ENCODE results near the gene XYLT1. TPM values are rescaled to one million over a fixed set of nuclear protein-coding genes. Genes with fewer than 3 reads are reported as not detected.

XYLT1 gene
- total and polyA plus RNA-seq, 8 donors, result 6.0 to 8.4 (median 7.3) TPM

GRCh38 chr16:17147942-17148341 lies 322.8 kb downstream of the XYLT1 start:
- Histone ChIP-seq H3K4me3 (no peak overlapping the region), H3K9me3 (no peaks in the 10 kb centered on the region), H3K36me3 (no peaks in the 10 kb centered on the region), H3K27ac (no peak overlapping the region), H3K4me1 (no peaks in the 10 kb centered on the region), H3K27me3 (no peaks in the 10 kb centered on the region)
- no peak for DNase-seq
- intact Hi-C loops (cut with DNase I), result no loop called here
- TF ChIP-seq, protein P1, sequence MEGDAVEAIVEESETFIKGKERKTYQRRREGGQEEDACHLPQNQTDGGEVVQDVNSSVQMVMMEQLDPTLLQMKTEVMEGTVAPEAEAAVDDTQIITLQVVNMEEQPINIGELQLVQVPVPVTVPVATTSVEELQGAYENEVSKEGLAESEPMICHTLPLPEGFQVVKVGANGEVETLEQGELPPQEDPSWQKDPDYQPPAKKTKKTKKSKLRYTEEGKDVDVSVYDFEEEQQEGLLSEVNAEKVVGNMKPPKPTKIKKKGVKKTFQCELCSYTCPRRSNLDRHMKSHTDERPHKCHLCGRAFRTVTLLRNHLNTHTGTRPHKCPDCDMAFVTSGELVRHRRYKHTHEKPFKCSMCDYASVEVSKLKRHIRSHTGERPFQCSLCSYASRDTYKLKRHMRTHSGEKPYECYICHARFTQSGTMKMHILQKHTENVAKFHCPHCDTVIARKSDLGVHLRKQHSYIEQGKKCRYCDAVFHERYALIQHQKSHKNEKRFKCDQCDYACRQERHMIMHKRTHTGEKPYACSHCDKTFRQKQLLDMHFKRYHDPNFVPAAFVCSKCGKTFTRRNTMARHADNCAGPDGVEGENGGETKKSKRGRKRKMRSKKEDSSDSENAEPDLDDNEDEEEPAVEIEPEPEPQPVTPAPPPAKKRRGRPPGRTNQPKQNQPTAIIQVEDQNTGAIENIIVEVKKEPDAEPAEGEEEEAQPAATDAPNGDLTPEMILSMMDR (IDR thresholded peaks at IDR 0.05), result no peak
- ATAC-seq, result no peak

GRCh38 chr16:17145029-17145428 lies 325.7 kb downstream of the XYLT1 start:
- Histone ChIP-seq H3K36me3 (peaks cover 0 to 5% of the 10 kb centered on the region in 2 donors), H3K9me3 (no peaks in the 10 kb centered on the region), H3K4me1 (no peaks in the 10 kb centered on the region), H3K27ac (no peak overlapping the region), H3K27me3 (no peaks in the 10 kb centered on the region), H3K4me3 (no peak overlapping the region)
- DNase-seq (no peak), ATAC-seq (no peak)
- intact Hi-C loops (cut with DNase I), result no loop called here
- TF ChIP-seq, protein P1 (IDR thresholded peaks at IDR 0.05), result no peak

- ATAC-seq, result no peak
- H3K36me3 ChIP-seq, result peaks cover 0 to 5% of the 10 kb centered on the region in 2 donors
- H3K4me1 ChIP-seq, result no peaks in the 10 kb centered on the region
- TF ChIP-seq, protein P1 (IDR thresholded peaks at IDR 0.05), result no peak
- no peaks in the 10 kb centered on the region for H3K9me3 ChIP-seq
- DNase-seq, result no peak
- H3K27ac ChIP-seq, result no peak overlapping the region
- intact Hi-C loops (cut with DNase I), result no loop called here
- H3K27me3 ChIP-seq, result no peaks in the 10 kb centered on the region
- no peak overlapping the region for H3K4me3 ChIP-seq
These were observed 326.3 kb downstream of the XYLT1 start for GRCh38 chr16:17144431-17144830.

DNA sequence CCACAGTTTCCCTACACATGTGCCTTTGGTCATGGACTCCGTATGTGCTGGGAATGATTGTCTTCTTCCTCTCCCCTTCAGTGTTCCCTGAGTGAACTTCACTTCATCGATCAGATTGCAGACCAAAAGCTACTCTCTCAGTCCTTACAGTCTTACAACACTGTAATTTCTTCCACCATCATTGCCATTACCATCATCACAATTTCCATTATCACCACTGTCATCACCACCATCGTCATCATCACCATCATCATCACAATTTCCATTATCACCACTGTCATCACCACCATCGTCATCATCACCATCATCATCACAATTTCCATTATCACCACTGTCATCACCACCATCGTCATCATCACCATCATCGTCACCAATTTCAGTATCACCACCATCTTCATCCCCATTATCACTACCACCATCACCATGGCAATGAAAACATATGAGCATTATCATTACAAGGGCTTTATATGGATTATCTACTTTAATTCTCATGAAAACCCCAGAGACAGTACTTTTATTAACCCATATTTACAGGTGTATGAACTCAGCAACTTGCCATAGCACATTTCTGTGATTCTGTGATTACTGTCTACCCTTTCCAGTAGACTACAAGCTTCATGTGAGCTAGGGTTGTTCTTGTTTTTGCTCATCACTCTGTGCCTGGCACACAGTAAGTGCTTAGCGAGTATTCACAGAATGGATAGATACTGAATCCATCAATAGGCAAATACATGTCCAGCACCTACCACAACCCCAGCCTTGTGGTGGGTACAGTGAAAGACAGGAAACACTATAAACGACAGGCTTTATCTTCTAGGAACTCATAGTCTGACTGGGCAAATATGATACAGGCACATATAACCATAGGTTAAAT lies 327.0 kb downstream of the XYLT1 start:
- Histone ChIP-seq H3K36me3 (peaks cover 0 to 8% of the 10 kb centered on the region in 2 donors), H3K27me3 (no peaks in the 10 kb centered on the region), H3K27ac (no peak overlapping the region), H3K4me3 (no peak overlapping the region), H3K4me1 (no peaks in the 10 kb centered on the region), H3K9me3 (no peaks in the 10 kb centered on the region)
- TF ChIP-seq, protein P1 (IDR thresholded peaks at IDR 0.05), result no peak
- ATAC-seq (no peak), DNase-seq (no peak)
- intact Hi-C loops (cut with DNase I), result no loop called here

DNA sequence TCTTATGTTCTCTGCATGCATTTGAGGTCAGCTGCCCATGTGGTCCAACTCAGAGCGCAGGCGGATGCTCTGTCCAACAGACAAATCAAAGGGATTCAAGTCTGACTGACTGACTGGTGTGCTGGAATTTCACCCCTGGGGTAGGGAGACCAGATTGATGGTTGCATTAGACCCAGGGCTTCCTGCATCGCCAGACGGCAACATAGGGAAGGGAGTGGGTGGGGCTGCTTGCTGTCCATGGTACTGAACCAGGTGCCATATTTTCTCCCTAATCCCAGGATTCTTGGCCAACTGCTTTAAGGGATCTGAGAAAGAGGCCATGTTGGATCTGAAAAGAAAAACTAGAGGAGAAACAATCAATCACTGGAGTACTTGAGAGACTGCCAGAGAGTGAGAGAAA lies 332.0 kb downstream of the XYLT1 start:
- Histone ChIP-seq H3K27me3 (no peaks in the 10 kb centered on the region), H3K36me3 (peaks cover 0 to 26% of the 10 kb centered on the region in 2 donors), H3K4me1 (no peaks in the 10 kb centered on the region), H3K9me3 (no peaks in the 10 kb centered on the region), H3K4me3 (no peak overlapping the region), H3K27ac (no peak overlapping the region)
- DNase-seq (no peak), ATAC-seq (no peak)
- TF ChIP-seq, protein P1 (IDR thresholded peaks at IDR 0.05), result no peak
- intact Hi-C loops (cut with DNase I), result no loop called here
